NCI-H2196 (cell line): Measurements from ENCODE around the gene ARSJ.

ENCODE experiments used
- DNase-seq: peaks from one replicate; lab custom pipeline; 2025; ENCODE audit not compliant: unreplicated experiment; lab: John Stamatoyannopoulos, UW

Gene ARSJ

GRCh38 chr4:113905301-113905700 lies 74.1 kb downstream of the ARSJ start:
- no peak for DNase-seq

GRCh38 chr4:113904877-113905276 lies 74.6 kb downstream of the ARSJ start:
- DNase-seq: no peak

GRCh38 chr4:113901994-113902787 lies 77.3 kb downstream of the ARSJ start:
- peak; percentile 50 for DNase-seq

GRCh38 chr4:113899271-113900070 lies 80.0 kb downstream of the ARSJ start:
- DNase-seq: no peak

GRCh38 chr4:113893546-113893945 lies 85.9 kb downstream of the ARSJ start:
- DNase-seq: no peak

GRCh38 chr4:113888006-113888405 lies 91.4 kb downstream of the ARSJ start:
- DNase-seq: no peak

GRCh38 chr4:113885291-113885690 lies 94.2 kb downstream of the ARSJ start:
- DNase-seq: no peak

- no peak for DNase-seq
These were observed 94.8 kb downstream of the ARSJ start for GRCh38 chr4:113884655-113885054.

GRCh38 chr4:113882668-113883067 lies 96.8 kb downstream of the ARSJ start:
- no peak for DNase-seq

- no peak for DNase-seq
These were observed 98.2 kb downstream of the ARSJ start for GRCh38 chr4:113881256-113881655.

- no peak for DNase-seq
These were observed 99.0 kb downstream of the ARSJ start for GRCh38 chr4:113880240-113881028.

- no peak for DNase-seq
These were observed 100.8 kb downstream of the ARSJ start for GRCh38 chr4:113878668-113879067.

- DNase-seq: no peak
These were observed 105.0 kb downstream of the ARSJ start for GRCh38 chr4:113874480-113874879.

GRCh38 chr4:113873508-113873907 lies 105.9 kb downstream of the ARSJ start:
- DNase-seq: no peak

- no peak for DNase-seq
These were observed 106.8 kb downstream of the ARSJ start for GRCh38 chr4:113872426-113873260.

GRCh38 chr4:113871080-113871479 lies 108.4 kb downstream of the ARSJ start:
- no peak for DNase-seq

- no peak for DNase-seq
These were observed 109.6 kb downstream of the ARSJ start for GRCh38 chr4:113869743-113870375.

GRCh38 chr4:113866611-113867010 lies 112.8 kb downstream of the ARSJ start:
- no peak for DNase-seq

GRCh38 chr4:113858924-113859323 lies 120.5 kb downstream of the ARSJ start:
- DNase-seq: no peak

GRCh38 chr4:113851816-113852215 lies 127.6 kb downstream of the ARSJ start:
- no peak for DNase-seq
